Activated T-helper 1 cell treated with anti-CD3 and anti-CD28 coated beads, Interleukin-2, amount 50 U/mL, for 16 hours (primary cell): ENCODE results near the gene RRP1B.
"Not testable (repeated sequence)": the region's sequence is repeated elsewhere in the genome, so short reads cannot be mapped to it uniquely, and the experiment has no call there.

ENCODE experiments used
- DNase-seq, 2 donors: peaks; one replicate each; pipeline ENCODE4 v3.0.0-alpha.2; 2020; ENCODE audit warnings: low read depth in 1 of 2, low spot score in 1 of 2

Gene RRP1B, protein sequence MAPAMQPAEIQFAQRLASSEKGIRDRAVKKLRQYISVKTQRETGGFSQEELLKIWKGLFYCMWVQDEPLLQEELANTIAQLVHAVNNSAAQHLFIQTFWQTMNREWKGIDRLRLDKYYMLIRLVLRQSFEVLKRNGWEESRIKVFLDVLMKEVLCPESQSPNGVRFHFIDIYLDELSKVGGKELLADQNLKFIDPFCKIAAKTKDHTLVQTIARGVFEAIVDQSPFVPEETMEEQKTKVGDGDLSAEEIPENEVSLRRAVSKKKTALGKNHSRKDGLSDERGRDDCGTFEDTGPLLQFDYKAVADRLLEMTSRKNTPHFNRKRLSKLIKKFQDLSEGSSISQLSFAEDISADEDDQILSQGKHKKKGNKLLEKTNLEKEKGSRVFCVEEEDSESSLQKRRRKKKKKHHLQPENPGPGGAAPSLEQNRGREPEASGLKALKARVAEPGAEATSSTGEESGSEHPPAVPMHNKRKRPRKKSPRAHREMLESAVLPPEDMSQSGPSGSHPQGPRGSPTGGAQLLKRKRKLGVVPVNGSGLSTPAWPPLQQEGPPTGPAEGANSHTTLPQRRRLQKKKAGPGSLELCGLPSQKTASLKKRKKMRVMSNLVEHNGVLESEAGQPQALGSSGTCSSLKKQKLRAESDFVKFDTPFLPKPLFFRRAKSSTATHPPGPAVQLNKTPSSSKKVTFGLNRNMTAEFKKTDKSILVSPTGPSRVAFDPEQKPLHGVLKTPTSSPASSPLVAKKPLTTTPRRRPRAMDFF

DNA sequence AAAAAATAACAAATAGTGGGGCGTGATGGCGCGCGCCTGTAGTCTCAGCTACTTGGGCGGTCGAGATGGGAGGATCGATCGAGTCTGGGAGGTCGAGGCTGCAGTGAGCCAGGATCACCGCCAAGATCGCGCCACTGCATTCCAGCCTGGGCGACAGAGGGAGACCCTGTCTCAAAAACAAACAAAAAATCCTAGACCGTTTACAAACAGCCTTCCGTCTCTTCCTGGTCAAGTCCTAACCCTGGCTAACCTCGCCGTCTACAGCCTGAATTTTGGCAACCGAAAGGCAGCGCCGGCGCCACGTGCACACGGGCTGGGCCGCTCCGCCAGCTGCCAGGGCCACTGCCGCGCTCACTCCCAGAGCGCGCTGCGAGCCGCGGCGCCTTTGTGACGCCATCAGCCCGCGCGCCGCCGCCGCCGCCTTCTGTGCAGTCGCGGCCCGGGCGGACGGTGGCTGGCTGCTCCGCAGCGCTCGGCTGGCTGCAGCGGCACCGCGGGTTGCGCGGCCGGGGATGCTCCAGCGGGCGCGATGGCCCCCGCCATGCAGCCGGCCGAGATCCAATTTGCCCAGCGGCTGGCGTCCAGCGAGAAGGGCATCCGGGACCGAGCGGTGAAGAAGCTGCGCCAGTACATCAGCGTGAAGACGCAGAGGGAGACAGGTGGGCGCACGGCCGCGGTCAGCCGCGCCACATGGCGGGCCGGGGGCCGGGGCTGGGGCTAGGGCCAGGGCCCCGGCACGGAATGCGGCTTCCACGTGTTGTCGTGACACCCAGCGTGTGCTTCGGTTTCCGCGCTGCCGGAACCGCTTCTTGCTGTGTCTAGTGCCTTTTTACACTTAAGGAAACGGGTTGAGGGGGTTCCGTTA is at the start of gene RRP1B, which contains the start of gene HSF2BP:
Gene RRP1B, plus strand, starts transcription at position 425 of the 865 bp plus-strand sequence. Its CDS starts 105 bp downstream, at position 530.
Gene HSF2BP, minus strand, starts transcription at position 353 of the 865 bp plus-strand sequence. CDS start 1,392 bp downstream, outside the sequence.
- DNase-seq, result peak; percentile 51 to 69

DNA sequence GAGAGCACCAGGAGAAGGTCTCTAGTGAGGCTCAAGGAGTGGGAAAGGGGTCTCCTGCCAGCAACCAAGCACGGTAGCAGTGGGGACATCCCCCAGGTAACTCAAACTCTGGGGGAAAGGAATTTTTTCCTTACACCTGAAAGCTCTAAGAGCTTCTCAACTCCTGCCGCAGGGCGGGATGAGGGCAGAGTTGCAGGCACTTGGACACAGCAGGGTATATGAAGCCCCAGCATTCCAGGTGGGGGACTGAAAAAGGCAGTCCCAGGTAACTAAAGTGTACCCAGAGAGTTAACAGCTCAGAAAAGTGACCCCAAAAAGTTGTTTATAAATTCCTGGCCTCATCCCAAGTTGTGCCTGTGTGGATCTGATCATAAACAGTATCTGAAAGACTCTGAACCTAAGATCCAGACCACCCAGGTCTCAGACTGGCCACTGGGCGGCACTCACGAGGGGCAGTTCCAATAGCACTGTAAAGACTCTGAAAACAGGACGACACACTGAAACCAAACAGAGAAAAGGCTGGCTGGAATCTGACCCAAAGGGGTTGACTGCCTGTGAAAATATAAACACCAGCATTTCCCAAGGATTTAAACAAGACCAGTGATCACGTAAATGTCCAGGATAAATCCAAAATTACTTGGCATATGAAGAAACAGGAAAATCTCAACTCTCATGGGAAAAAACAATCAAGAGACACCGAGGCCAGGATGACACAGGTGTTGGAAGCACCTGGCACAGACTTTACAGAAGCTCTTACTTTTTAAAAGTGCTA is 47.6 kb upstream of the RRP1B start:
- DNase-seq, result no peak

DNA sequence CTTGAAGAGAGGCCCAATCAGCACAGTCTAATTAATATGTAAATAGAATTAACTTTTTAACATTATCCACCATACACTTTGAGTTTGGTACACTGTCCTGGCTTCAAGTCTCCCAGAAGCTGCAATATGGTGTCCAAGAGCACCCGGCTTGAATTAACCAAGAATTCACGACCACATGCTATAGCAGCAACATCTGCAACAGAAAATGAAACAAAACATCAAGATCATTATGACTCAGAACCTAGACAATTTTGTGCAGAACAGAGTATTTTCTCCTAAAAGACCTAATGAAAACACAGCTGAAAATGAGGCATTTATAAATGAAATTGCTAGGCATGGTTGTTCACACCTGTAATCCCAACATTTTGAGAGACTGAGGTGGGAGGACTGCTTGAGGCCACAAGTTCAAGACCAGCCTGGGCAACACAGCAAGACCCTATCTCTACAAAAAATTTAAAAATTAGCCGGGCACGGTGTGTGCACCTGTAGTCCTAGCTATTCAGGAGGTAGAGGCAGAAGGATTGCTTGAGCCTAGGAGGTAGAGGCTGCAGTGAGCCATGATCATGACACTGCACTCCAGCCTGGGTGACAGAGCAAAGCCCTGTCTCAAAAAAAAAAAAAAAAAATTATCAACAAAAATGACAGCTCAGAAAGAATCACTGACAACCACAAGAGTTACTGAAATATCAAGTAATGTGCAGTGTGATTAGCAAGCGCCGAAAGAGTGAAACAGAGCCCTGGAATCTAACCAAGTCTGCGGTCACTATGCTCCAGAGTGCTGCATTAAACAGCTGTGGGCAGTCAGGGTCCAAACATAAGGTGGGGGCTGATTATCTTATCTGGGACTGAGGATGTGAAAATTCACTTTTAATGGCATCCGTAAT is 45.4 kb upstream of the RRP1B start:
- no peak for DNase-seq

DNA sequence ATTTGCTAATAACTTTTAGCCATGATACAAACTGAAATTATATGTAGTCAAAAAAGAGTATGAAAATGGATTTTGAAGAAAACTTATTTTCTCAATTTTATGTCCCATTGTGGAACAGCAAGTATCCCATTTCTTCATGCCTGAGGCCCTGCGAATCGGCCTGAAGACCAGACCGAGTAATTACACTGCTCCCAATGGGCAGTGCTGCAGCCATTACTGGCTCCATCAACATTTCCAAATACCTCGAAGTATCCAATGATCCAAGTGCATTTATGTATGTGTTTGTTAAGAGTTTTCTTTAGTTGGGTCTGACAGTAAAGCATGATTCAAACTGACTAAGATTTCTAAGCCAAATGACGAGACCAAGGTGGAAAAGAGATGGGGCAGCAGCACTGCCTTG is 44.5 kb upstream of the RRP1B start:
- DNase-seq, result no peak

DNA sequence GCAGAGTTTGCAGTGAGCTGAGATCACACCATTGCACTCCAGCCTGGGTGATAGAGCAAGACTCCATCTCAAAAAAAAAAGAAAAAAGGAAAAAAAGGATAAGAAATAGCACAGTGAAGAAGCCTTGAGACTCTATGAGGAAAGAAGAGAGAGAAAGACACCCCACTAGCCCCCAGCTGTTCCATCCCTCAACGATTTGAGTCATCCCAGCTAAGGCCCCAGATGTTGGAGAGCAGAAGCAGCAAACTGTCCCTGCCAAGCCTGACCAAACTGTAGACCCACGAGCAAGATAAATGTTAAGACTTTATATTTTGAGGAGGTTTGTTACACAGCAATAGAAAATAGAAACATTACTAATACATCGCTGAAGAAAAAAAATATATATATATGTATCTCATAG is 42.5 kb upstream of the RRP1B start:
- DNase-seq, result not testable (repeated sequence)

DNA sequence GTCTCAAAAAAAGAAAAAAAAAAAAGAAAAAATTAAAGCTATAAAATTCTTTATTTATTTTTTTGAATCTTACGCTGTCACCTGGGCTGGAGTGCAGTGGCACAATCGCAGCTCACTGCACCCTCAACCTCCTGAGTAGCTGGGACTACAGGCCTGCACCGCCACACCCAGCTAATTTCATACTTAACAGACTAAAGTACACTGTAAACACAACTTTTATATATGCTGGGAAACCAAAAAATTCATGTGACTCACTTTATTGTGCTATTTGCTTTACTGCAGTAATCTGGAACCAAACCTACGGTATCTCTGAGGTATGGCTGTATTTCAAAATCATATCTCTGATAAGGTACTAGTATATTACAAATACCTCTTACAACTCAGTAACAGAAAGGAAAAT is 40.4 kb upstream of the RRP1B start:
- DNase-seq, result no peak

DNA sequence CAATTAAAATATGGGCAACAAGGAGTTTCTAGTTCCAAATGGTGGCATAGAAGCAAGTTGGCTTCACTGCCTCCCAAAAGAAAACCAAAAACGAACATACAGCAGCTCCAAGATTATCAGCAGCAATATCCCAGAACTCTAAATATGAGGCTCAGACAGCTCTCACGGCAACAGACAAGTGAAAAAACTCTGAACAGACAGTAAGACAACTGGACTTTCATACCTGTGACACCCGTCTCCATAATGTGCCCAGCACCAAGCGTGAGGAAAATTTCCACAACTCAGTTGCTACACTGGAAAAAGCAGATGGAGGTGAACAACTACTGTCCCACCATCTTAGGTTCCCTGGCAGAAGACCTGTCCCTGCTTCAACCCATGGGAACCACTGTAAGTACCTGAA is 40.0 kb upstream of the RRP1B start:
- no peak for DNase-seq

DNA sequence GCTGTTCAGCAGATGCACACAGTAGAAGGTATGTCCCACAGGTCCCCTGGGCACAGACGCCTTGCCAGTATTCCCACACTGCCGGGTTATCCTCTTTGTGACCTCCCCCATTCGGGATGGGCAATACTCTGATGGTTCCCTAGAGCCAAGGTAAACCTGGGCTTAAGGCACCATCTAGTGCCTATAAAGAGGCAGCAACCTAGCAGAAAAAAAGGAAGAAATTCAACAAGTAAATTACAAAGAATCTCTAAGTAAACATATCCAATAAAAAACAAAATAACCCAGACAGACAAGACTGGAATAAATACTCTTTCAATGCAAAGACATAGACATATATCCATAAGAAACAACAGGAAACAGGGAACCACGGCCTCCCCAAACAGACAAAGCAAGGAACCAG is 39.5 kb upstream of the RRP1B start:
- no peak for DNase-seq

DNA sequence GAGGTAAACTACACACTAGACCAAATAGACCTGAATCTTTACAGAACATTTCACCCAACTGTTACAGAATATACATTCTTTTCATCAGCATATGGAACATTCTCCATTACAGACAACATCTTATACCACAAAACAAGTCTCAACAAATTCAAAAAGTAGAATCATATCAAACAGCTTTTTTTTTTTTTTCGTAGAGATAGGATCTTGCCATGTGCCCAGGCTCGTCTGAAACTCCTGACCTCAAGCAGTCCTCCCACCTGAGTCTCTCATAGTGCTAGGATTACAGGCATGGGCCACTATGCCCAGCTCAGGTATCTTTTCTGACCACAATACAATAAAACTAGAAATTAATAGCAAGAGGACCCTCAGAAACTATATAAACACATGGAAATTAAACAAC is 36.6 kb upstream of the RRP1B start:
- DNase-seq, result no peak

DNA sequence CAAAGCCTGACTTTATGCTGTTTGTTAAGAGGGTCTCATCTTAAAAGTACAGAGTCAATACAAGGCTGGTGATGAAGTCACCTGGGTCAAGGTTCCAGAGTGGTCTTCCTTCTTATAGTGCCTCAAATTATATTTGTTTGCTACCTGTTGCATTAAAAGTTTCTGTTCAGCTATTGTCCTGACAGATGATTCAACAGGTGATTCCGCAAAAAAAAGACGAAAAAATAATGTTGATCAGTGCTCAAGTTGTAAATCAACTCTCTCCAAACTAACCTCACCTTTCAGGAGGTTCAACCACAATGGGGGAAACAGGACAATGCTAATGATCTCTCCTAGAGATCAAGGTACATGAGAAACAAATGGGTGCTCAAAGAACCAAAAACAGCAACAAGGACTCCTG is 35.8 kb upstream of the RRP1B start:
- DNase-seq, result no peak

DNA sequence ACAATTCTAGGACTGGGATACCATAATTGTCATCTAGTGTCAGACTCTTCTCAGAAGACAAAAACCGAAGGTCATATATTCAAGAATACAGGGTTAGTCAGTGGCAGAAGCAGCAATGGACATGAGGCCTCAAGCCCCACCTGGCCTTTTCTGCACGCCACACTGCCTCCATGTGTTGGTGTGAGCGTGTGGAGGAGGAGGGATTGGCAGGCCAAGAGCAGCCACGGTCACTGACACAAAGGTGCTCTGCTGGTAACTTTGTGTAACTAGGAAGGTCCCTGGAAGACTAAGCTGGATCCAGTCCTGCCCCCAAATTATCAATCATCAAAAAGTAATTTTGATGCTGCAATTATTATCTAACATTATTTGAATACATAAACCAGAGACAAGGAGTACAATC is 35.0 kb upstream of the RRP1B start:
- DNase-seq, result no peak

DNA sequence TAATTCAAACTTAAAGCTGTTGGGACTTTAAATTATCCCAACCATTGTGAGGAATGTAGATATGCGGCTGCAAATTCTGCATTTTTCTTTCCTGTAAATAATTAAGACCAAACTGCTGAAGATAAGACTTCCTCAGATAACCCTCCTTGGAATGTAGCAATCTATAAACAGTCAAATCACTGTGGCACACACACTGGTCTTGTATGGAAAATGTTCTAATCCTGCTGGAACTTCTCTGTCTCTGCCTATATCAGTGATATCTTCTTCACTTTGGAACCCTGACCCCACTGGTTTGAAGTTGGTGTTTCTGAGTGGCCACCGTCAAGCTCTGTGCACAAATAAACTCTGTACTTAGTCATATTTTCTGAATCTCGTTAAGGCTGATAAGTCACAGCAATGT is 33.0 kb upstream of the RRP1B start:
- DNase-seq, result no peak

DNA sequence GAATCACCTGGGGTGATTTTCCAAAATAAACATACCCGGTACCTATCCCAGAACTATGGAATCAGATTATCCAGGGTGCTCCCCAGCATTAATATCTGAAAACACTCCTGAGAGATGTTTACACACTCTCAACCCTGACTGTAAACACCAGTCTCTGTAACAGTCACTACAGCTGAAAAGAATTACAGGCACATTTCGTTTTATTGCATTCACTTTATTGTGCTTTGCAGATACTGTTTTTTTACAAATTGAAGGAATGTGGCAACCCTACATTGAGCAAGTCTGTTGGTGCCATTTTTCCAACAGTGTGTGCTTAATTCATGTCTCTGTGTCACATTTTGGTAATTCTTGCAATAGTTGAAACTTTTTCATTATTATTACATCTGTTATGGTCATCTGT is 31.8 kb upstream of the RRP1B start:
- DNase-seq, result no peak

DNA sequence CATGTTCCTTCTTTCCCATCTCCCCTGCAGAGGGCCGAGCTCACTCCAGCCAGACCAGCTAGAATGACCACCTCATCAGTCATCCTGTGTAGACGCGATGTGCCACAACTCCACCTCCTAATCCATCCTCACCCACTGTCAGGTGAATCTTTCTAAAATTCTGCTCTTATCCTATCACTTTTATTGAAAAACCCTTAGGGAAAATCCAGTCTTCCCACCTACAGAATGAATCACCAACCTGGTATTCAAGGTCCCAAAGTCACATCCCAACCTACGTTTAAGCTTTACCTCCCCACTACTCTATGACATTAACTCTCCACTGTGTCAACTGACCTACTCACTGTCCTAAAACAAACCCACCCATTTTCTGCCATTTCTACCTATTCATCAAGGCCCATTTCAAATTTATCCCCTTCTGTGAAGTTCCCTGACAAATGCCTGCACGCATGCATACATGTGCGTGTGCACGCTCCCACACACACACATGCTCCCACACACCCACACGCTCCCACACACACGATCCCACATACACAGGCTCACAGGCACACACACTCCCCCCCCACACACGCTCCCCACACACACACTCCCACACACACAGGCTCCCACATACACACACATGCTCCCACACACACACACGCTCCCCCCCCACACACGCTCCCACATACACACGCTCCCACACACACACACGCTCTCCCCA is 27.8 kb upstream of the RRP1B start:
- no peak for DNase-seq

DNA sequence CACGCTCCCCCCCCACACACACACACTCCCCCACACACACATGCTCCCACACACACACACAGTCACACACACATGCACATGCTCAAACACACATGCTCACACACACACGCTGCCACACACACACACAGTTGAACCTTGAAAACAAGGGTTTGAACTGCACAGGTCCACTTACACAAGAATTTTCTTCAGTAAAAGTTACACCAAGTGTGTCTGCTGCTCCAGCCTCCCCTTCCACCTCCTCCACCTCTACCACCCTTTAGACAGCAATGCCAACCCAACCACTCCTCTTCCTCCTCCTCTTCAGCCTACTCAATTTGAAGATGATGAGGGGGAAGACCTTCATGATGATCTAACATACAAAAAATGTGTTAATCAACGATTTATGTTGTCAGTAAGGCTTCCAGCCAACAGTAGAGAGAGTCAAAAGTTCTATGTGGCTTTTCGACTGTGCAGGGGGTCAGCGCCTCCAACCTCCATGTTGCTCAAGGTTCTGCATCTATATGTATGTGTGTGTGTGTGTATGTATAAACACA is 26.9 kb upstream of the RRP1B start:
- no peak for DNase-seq

DNA sequence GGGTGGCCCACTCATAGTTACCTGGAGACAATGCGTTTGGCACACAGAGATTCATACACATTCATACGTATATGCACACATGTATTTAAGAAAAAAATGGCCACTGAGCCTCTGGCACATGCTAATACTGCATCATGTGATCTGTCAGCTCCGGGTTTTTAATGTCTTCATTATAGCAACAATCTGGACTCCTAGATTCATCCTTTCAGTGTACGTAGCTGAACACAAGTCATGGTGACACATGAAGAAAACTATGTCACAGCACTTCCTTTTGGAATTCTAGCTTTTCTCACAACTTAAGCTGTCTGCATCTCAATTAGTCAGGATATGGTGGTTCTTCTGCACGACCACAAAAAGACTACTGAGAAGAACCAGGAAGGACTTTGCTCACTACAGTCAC is 24.7 kb upstream of the RRP1B start:
- DNase-seq, result no peak

DNA sequence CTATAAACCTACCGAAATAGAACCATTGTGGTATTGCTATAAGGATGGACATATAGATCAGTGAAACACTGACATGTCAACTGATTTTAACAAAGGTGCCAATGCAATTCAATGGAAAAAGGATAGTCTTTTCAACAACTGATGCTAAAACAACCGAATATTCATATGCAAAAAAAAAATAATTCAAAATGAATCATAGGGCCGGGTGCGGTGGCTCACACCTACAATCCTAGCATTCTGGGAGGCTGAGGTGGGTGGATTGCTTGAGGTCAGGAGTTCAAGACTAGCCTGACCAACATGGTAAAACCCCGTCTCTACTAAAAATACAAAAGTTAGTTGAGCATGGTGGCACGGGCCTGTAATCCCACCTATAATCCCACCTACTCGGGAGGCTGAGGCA is 23.9 kb upstream of the RRP1B start:
- no peak for DNase-seq

DNA sequence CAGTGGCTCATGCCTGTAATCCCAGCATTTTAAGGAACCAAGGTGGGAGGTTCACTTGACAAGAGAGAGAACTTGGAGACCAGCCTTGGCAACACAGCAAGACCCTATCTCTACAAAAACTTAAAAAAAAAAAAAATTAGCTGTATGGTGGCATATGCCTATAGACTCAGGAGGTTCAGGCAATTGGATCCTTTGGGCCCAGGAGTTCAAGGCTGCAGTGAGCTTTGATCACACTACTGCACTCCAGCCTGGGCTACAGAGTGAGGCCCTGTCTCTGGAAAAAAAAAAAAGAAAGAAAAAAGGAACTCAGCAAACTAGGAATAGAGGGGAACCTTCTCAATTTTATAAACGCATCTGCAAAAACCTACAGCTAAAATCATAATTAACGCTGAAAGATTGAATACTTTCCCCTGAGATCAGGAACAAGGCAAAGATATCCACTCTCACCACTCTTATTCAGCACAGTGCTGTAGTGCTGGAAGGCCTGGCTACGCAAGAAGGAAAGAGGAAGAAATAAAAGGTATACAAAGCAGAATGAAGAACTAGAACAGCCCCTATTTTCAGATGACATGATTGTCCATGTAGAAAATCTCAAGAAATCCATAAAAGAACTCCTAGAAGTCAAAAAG is 21.7 kb upstream of the RRP1B start:
- DNase-seq, result no peak
